ENCODE measurements around the gene CELF1.

The CELF1 gene

GRCh38 chr11:47541070-47541469 lies 11.9 kb downstream of the CELF1 start:
- Histone ChIP-seq H3K27me3 (ENCODE audit: insufficient read depth, low read depth, severe bottlenecking) (no peaks in the 10 kb centered on the region), H3K9me3 (ENCODE audit: severe bottlenecking) (no peaks in the 10 kb centered on the region), H3K36me3 (peaks cover 27% of the 10 kb centered on the region), H3K4me3 (ENCODE audit: low read depth, low read length) (no peak overlapping the region), H3K27ac (no peak overlapping the region)
- no peak for DNase-seq
- no peak for TF ChIP-seq CTCF (IDR thresholded peaks at IDR 0.05; ENCODE audit: low read depth, low read length)

- Histone ChIP-seq H3K27ac (no peak overlapping the region), H3K27me3 (ENCODE audit: insufficient read depth, low read depth, severe bottlenecking) (no peaks in the 10 kb centered on the region), H3K9me3 (ENCODE audit: severe bottlenecking) (no peaks in the 10 kb centered on the region), H3K36me3 (peaks cover 30% of the 10 kb centered on the region), H3K4me3 (ENCODE audit: low read depth, low read length) (no peak overlapping the region)
- no peak for TF ChIP-seq CTCF (IDR thresholded peaks at IDR 0.05; ENCODE audit: low read depth, low read length)
- no peak for DNase-seq
Measured at GRCh38 chr11:47539681-47540039, 13.3 kb downstream of the CELF1 start.

- Histone ChIP-seq H3K27me3 (ENCODE audit: insufficient read depth, low read depth, severe bottlenecking) (no peaks in the 10 kb centered on the region), H3K4me3 (ENCODE audit: low read depth, low read length) (no peak overlapping the region), H3K9me3 (ENCODE audit: severe bottlenecking) (no peaks in the 10 kb centered on the region), H3K36me3 (peaks cover 24% of the 10 kb centered on the region), H3K27ac (no peak overlapping the region)
- no peak for DNase-seq
- TF ChIP-seq CTCF (IDR thresholded peaks at IDR 0.05; ENCODE audit: low read depth, low read length): no peak
Measured at GRCh38 chr11:47538741-47539565, 14.0 kb downstream of the CELF1 start.

- DNase-seq: no peak
- H3K9me3 ChIP-seq (ENCODE audit: severe bottlenecking): no peaks in the 10 kb centered on the region
- no peak for TF ChIP-seq CTCF (IDR thresholded peaks at IDR 0.05; ENCODE audit: low read depth, low read length)
- no peaks in the 10 kb centered on the region for H3K27me3 ChIP-seq (ENCODE audit: insufficient read depth, low read depth, severe bottlenecking)
- H3K4me3 ChIP-seq (ENCODE audit: low read depth, low read length): no peak overlapping the region
- H3K36me3 ChIP-seq: peaks cover 28% of the 10 kb centered on the region
- H3K27ac ChIP-seq: no peak overlapping the region
Measured at GRCh38 chr11:47536915-47537314, 16.0 kb downstream of the CELF1 start.

- no peak for DNase-seq
- TF ChIP-seq CTCF (IDR thresholded peaks at IDR 0.05; ENCODE audit: low read depth, low read length): no peak
- Histone ChIP-seq H3K36me3 (peaks cover 28% of the 10 kb centered on the region), H3K4me3 (ENCODE audit: low read depth, low read length) (no peak overlapping the region), H3K27me3 (ENCODE audit: insufficient read depth, low read depth, severe bottlenecking) (no peaks in the 10 kb centered on the region), H3K9me3 (ENCODE audit: severe bottlenecking) (no peaks in the 10 kb centered on the region), H3K27ac (no peak overlapping the region)
Measured at GRCh38 chr11:47534704-47535251, 18.2 kb downstream of the CELF1 start.

All from WERI-Rb-1 (cell line).